Ovary (tissue), 9 donors: ENCODE measurements around the gene ELK3. TPM values are rescaled to one million over a fixed set of nuclear protein-coding genes. Genes with fewer than 3 reads are reported as not detected.

ENCODE experiments used
- DNase-seq, 5 donors: peaks; one replicate each; pipeline ENCODE4 v3.0.0-alpha.2; 2019 to 2020
- H3K27ac ChIP-seq, 2 donors: fragments of 200-600 bp; one replicate each; pipeline versions ENCODE4 v1.5.1 to v1.8.0; 2019 to 2022
- H3K27me3 ChIP-seq: fragments of 200-600 bp; one replicate; pipeline ENCODE4 v1.8.0; 2022
- H3K36me3 ChIP-seq: fragments of 200-600 bp; sonication (generic); one replicate; pipeline ENCODE4 v1.5.1; 2019
- H3K4me1 ChIP-seq: one replicate; pipeline ENCODE4 v1.8.1; 2013; ENCODE audit warnings: mild to moderate bottlenecking, moderate library complexity; ENCODE audit not compliant: insufficient read depth
- H3K4me3 ChIP-seq: fragments of 200-600 bp; sonication (generic); one replicate; pipeline ENCODE4 v1.5.1; 2017
- H3K9me3 ChIP-seq, 2 donors: fragments of 200-600 bp in 1 of 2; sonication (generic) in 1 of 2; one replicate each; pipeline versions ENCODE4 v1.5.1 to v1.8.1; 2013 to 2019; ENCODE audit warnings: mild to moderate bottlenecking in 1 of 2, moderate library complexity in 1 of 2
- EP300 ChIP-seq: sonication (generic); formaldehyde crosslinking; IDR thresholded peaks from one replicate; pipeline ENCODE4 v1.6.1; 2017; ENCODE audit warnings: antibody characterized with exemption
- POLR2A ChIP-seq: fragments of 450-650 bp; IDR thresholded peaks from one replicate; pipeline ENCODE4 v1.6.1; 2017; ENCODE audit warnings: antibody characterized with exemption, mild to moderate bottlenecking, moderate library complexity
- WGBS, 3 donors: extraction: QIAGEN DNeasy Blood & Tissue Kit in 1 of 3; methylation state at CpG; one replicate each; pipeline versions ENCODE4 v1.1.5 to v1.1.7; 2013 to 2017; 5-methylcytosine and 5-hydroxymethylcytosine counted together
- intact Hi-C, 4 donors: fragments of 100-400 bp; cut with DNase I; formaldehyde crosslinking; loops; one replicate each; pipeline versions ENCODE4 v1.11.0 to v1.15.1; 2022 to 2023
- polyA plus RNA-seq, 2 donors: library from polyadenylated mRNA; stranded (reverse); fragments of 200-250 nt in 1 of 2; fragments of 350-450 nt in 1 of 2; fragmentation: Illumina TruSeq in 1 of 2; extraction: RNeasy Lipid Tissue Mini Kit (QIAGEN cat#74804) in 1 of 2; gene quantifications; one replicate each; pipeline ENCODE4 v1.2.3, GENCODE V29; 2013 to 2014
- total RNA-seq, 7 donors: library from RNA; depleted of rRNA in 2 of 7; stranded (reverse); fragments of >200 nt in 2 of 7; fragmentation: NEBNext Ultra II Directional in 3 of 7; extraction: Animal tissue kit (Norgen Biotek cat#: 25700) in 3 of 7; gene quantifications; one replicate each; pipeline versions ENCODE4 v1.1.0 to v1.2.4, GENCODE V29; 2016 to 2023
- TF ChIP-seq, protein P1 (sequence below), 3 donors: fragments of 450-650 bp in 2 of 3; fragments of 200-600 bp in 1 of 3; IDR thresholded peaks; one replicate each; pipeline versions ENCODE4 v1.5.1 to v1.8.0; 2016 to 2022; ENCODE audit warnings: antibody characterized with exemption in 3 of 3, mild to moderate bottlenecking in 1 of 3
- donor health status: DM: no; HTN: no; CAD: no; lungs with moderate emphysema.
- donor health status: DM: no; HTN: no; CAD: no.
- donor health status: Bipolar disorder and iron deficiency.
- donor health status: DM: yes; HTN: yes; CAD: no.
- donor health status: DM: no; HTN: no; CAD: no.
- donor health status: DM: yes; HTN: yes; CAD: no.

The ELK3 gene
- total and polyA plus RNA-seq, 9 donors: 11.5 to 25.9 (median 15.6) TPM

DNA sequence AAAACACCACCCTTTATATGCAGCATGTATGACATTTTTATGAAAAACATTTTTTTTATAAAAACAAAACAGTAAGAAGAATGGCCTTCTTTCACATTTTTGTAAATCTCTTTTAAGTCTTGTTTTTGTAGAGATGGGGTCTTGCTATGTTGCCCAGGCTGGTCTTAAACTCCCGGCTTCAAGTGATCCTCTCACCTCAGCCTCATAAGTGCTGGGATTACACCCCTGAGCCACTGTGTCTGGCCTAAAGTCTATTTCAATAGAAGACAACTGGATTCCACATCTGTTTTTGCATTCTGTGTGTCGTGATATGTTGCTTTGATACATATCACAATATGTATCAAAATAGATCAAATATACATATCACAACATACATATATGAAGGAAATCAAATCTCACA is 98.9 kb downstream of the ELK3 start:
- TF ChIP-seq, protein P1, sequence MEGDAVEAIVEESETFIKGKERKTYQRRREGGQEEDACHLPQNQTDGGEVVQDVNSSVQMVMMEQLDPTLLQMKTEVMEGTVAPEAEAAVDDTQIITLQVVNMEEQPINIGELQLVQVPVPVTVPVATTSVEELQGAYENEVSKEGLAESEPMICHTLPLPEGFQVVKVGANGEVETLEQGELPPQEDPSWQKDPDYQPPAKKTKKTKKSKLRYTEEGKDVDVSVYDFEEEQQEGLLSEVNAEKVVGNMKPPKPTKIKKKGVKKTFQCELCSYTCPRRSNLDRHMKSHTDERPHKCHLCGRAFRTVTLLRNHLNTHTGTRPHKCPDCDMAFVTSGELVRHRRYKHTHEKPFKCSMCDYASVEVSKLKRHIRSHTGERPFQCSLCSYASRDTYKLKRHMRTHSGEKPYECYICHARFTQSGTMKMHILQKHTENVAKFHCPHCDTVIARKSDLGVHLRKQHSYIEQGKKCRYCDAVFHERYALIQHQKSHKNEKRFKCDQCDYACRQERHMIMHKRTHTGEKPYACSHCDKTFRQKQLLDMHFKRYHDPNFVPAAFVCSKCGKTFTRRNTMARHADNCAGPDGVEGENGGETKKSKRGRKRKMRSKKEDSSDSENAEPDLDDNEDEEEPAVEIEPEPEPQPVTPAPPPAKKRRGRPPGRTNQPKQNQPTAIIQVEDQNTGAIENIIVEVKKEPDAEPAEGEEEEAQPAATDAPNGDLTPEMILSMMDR (IDR thresholded peaks at IDR 0.05): no peak
- no peak for TF ChIP-seq POLR2A
- no peak for TF ChIP-seq EP300
- no peaks in the 10 kb centered on the region for H3K9me3 ChIP-seq
- intact Hi-C loops: no loop called here
- no peak overlapping the region for H3K27ac ChIP-seq
- H3K36me3 ChIP-seq: no peaks in the 10 kb centered on the region
- no peak for DNase-seq
- H3K4me1 ChIP-seq: peaks cover 2% of the 10 kb centered on the region
- H3K4me3 ChIP-seq: no peak overlapping the region
- 94 to 99% (median 96%) methylated on average over 2 of the region's 2 CpGs for WGBS, 3 donors
- H3K27me3 ChIP-seq: no peaks in the 10 kb centered on the region

DNA sequence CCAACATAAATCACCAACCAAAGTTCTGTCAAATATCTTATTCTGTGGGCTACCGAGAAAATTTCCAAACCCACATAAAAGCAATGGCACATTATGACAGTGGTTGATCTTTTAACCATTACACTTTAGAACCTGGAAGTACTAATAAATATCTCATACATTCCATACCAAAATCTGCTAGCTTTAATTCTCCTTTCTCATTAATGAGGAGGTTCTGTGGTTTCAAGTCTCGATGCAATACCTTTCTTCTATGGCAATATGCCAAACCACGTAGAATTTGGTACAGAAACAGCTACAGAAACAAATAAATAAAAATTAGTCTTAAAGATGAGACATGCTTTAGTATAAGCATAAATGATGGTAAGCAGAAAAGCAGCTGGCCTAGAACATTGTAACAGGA is 100.7 kb downstream of the ELK3 start:
- no peaks in the 10 kb centered on the region for H3K9me3 ChIP-seq
- no peaks in the 10 kb centered on the region for H3K36me3 ChIP-seq
- H3K4me3 ChIP-seq: no peak overlapping the region
- intact Hi-C loops: no loop called here
- H3K27me3 ChIP-seq: no peaks in the 10 kb centered on the region
- TF ChIP-seq POLR2A: no peak
- 57 to 62% (median 60%) methylated on average over 3 of the region's 3 CpGs for WGBS, 3 donors
- H3K27ac ChIP-seq: no peak overlapping the region
- peaks cover 2% of the 10 kb centered on the region for H3K4me1 ChIP-seq
- no peak for DNase-seq

DNA sequence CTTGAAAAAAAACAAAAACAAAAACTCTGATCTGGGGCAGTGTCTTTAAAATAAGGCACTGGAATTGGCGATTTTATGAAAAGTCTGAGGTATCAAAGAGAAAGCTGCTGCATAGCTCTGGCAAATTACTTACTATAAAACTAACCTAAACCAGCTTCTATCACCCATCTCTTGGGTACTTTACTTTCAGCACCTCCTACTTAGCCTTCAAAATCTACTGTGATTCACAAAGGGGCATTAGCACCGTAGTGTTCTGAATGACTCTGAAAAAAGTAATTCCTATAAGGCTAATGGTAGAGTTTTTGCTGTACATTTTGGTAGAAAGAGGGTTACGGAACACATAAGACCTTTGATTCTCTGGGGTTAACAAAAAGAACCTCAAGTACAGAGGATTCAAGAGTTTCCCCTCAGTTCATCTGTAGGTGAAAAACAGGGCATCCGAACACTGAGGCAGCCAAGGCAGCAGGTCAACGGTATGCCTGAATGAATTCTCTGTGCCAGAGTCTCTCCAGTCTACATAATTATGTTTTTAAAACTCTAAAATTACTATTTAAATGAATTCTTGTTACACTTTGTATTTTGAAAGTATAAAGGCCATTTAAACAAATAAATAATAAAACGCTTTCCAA is 101.5 kb downstream of the ELK3 start:
- no peaks in the 10 kb centered on the region for H3K27me3 ChIP-seq
- TF ChIP-seq, protein P1 (IDR thresholded peaks at IDR 0.05): no peak
- TF ChIP-seq POLR2A (no peak), EP300 (no peak)
- no peaks in the 10 kb centered on the region for H3K9me3 ChIP-seq
- no peaks in the 10 kb centered on the region for H3K36me3 ChIP-seq
- H3K4me3 ChIP-seq: no peak overlapping the region
- WGBS, 3 donors: 49 to 73% (median 51%) methylated on average over 6 of the region's 6 CpGs
- H3K4me1 ChIP-seq: peaks cover 2% of the 10 kb centered on the region
- no peak for DNase-seq
- no peak overlapping the region for H3K27ac ChIP-seq
- intact Hi-C loops: no loop called here

DNA sequence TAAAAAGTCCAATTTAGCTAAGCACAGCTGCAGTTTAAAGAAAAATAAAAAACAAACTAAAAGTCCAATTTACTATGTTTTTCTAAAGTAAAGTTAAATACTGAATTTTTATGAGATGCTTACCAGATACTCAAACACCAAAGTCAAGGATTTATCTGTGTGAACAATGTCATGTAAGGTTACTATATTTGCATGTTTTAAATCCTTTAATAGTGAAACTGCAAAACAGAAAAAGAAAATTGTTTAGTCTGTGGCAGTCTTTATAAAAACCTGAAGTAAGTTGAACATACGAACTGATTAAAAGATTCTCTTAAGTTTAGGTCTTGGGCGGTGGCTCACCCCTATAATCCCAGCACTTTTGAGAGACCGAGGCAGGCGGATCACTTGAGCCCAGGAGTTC is 103.3 kb downstream of the ELK3 start:
- TF ChIP-seq POLR2A: no peak
- TF ChIP-seq, protein P1 (IDR thresholded peaks at IDR 0.05): no peak
- no peak for TF ChIP-seq EP300
- DNase-seq: no peak
- Histone ChIP-seq H3K36me3 (no peaks in the 10 kb centered on the region), H3K4me1 (peaks cover 2% of the 10 kb centered on the region), H3K4me3 (no peak overlapping the region), H3K27me3 (no peaks in the 10 kb centered on the region), H3K27ac (no peak overlapping the region), H3K9me3 (no peaks in the 10 kb centered on the region)
- 19 to 51% (median 24%) methylated on average over 4 of the region's 4 CpGs for WGBS, 3 donors
- intact Hi-C loops: no loop called here

DNA sequence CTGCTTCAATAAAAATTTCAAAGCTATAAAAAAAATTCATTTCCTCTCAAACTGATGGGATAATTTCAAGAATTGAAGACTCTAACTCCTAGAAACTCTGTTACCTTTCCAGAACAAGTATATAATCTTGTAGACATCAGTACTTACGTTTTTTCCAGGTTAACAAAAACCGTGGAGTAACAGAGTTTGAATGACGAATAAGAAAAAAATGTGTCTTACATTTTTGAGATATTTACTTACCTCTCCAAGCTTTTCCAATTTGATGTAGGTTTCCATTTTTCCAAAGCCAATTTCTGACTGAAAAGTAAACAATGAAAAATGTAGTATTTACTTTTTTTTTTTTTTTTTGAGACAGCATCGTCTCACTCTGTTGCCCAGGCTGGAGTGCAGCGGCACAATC is 105.9 kb downstream of the ELK3 start:
- no peak overlapping the region for H3K4me3 ChIP-seq
- no peak for DNase-seq
- intact Hi-C loops: no loop called here
- TF ChIP-seq POLR2A (no peak), EP300 (no peak)
- no peaks in the 10 kb centered on the region for H3K27me3 ChIP-seq
- no peaks in the 10 kb centered on the region for H3K36me3 ChIP-seq
- no peak overlapping the region for H3K27ac ChIP-seq
- peaks cover 2% of the 10 kb centered on the region for H3K4me1 ChIP-seq
- H3K9me3 ChIP-seq: no peaks in the 10 kb centered on the region
- WGBS, 3 donors: 95 to 97% (median 97%) methylated on average over 5 of the region's 5 CpGs
